Measurements from ENCODE around the gene MPZL2.

- TF ChIP-seq REST (IDR thresholded peaks at IDR 0.05; ENCODE audit: insufficient replicate concordance, low read depth) (no peak), CTCF (IDR thresholded peaks at IDR 0.05; ENCODE audit: insufficient read depth, low read length) (no peak), POLR2AphosphoS5 (IDR thresholded peaks at IDR 0.05; ENCODE audit: low read depth) (no peak), GABPA (IDR thresholded peaks at IDR 0.05; ENCODE audit: low read depth) (no peak), SPI1 (IDR thresholded peaks at IDR 0.05; ENCODE audit: borderline replicate concordance, low read depth) (no peak)
Observed at GRCh38 chr11:118283756-118284350, 19.8 kb upstream of the MPZL2 start.

Measured in HL-60 (cell line).